ENCODE data around the gene CIROP.

CIROP gene

DNA sequence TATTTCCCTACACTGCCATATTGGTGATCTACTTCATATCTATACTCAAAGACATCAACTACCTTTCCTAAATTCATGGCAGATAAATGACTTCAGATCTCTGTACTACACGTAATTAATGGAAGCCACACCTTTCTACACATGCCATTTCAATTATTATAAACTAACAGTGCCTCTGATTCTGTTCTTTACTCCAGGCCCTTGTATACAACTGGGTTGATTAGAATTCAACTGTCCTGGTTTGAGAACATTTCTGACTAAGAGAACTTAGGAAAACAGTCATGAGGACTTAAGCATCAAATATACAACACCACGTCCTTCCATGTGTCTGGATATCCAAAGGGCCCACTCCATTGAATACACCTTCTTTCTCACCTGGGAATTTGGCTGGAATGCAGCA is 11.7 kb downstream of the CIROP start:
- no peak for DNase-seq

GRCh38 chr14:23091294-23092225 is 13.2 kb downstream of the CIROP start:
- DNase-seq = no peak

GRCh38 chr14:23090254-23090636 is 14.5 kb downstream of the CIROP start:
- no peak for DNase-seq

- DNase-seq = no peak
Observed at GRCh38 chr14:23089498-23090253, 15.1 kb downstream of the CIROP start.

DNA sequence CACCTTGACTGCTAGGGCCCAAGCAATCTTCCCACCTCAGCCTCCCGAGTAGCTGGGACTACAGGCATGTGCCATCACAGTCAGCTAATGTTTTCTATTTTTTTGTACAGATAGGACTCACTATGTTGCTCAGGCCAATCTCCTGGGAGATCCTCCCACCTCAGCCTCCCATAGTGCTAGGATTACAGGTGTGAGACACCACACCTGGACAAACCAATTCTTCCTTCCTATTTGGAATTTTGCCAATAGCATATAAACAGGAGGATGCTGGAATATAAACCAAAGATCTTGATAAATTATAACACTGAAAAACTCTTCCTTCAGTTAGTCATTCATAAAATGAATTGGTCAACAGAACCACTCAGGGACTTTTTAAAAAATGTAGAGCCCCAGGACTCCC is 18.2 kb downstream of the CIROP start:
- no peak for DNase-seq

GRCh38 chr14:23085458-23085857 is 19.3 kb downstream of the CIROP start:
- no peak for DNase-seq

DNA sequence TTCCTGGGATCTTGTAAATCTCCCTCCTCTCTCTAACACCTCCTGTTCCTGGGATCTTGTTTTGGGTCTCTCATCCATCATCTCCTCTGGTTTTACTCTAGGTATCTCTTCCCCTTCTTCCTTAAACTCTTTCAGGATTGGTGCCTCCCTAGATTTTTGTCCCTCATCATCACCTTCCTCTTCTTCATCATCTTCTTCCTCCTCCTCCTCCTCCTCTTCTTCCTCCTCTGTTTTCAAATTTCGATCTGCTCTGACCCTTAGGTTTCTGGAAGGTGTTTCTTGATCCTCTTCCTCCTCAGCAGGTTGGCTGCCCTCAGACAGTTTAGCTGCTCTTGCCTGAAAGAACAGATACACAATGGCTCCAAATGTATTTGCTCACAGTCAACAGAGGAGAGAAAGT is 24.3 kb downstream of the CIROP start:
- DNase-seq = no peak

GRCh38 chr14:23079716-23080115 is 25.1 kb downstream of the CIROP start:
- DNase-seq = no peak

GRCh38 chr14:23078692-23079116 is 26.1 kb downstream of the CIROP start:
- no peak for DNase-seq

GRCh38 chr14:23077962-23078361 is 26.8 kb downstream of the CIROP start:
- no peak for DNase-seq

- no peak for DNase-seq
Observed at GRCh38 chr14:23076785-23077408, 27.9 kb downstream of the CIROP start.

DNA sequence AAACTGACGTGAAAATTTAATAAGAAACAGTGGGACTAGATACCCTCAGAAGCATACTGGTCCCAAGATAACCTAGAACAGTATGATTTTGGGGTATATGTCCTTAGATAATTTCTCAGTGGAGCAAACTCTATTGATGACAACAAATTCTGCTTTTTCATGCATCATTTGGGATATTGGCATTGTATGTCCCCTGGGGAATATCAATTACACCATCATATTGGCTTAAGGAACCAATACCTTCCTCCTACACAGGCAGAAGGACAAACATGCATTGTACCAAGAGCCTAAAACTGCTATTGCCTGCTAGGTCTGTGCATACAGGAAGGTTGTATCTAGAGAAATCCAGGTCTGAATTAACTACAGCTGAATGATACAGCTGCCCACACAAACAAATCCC is 29.9 kb downstream of the CIROP start:
- no peak for DNase-seq

GRCh38 chr14:23071921-23072539 is 32.8 kb downstream of the CIROP start:
- DNase-seq = no peak

GRCh38 chr14:23071244-23071920 is 33.4 kb downstream of the CIROP start:
- no peak for DNase-seq

GRCh38 chr14:23070262-23071129 is 34.3 kb downstream of the CIROP start:
- DNase-seq = no peak

DNA sequence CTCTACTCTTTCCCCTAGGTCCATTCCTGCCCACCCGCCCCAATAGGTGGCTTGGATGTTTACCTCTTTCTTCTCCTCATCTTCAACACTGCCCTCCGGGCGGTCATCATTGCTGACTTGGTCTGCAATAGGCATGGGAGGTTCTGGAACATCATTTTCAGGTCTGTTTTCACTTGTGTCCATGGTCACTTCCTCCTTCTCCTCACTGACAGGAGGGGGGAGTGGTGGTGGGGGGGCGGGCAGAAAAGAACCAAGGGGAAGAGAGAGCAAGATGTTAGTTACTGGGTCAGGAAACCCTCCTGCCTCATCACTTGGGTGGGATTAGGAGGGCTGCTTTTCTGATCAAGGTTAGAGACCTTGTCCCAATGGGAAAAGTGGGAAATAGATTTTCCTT is 35.4 kb downstream of the CIROP start:
- DNase-seq = no peak

DNA sequence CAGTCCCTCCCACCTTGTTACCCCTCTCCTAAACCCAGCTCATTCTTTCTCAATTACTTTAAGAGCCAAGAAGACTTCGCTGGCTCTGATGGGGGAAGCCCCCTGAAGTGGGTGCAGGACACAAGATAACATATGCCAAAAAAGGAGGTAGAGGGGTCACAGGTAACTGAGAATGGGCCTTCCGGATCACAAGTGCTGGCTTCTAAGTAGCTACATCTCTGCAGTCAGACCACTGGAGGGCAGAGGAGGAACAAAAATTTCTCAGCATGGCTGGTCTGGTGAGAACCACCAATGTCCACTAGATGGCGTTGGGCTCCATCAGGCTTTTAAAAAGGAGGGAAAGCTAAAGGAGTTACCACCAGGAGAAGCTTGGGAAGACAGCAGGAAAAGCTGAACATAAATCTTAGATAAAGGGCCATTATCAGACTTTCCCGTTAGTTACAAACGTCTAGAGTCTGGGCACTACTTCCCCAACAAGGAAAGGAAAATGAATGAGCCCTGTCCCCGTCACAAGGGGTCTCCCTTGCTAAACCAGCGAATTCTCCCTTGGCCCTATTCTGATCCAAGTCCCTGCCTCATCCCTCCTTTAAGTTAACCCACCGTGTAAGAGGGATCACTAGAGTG is 35.9 kb downstream of the CIROP start:
- no peak for DNase-seq

DNA sequence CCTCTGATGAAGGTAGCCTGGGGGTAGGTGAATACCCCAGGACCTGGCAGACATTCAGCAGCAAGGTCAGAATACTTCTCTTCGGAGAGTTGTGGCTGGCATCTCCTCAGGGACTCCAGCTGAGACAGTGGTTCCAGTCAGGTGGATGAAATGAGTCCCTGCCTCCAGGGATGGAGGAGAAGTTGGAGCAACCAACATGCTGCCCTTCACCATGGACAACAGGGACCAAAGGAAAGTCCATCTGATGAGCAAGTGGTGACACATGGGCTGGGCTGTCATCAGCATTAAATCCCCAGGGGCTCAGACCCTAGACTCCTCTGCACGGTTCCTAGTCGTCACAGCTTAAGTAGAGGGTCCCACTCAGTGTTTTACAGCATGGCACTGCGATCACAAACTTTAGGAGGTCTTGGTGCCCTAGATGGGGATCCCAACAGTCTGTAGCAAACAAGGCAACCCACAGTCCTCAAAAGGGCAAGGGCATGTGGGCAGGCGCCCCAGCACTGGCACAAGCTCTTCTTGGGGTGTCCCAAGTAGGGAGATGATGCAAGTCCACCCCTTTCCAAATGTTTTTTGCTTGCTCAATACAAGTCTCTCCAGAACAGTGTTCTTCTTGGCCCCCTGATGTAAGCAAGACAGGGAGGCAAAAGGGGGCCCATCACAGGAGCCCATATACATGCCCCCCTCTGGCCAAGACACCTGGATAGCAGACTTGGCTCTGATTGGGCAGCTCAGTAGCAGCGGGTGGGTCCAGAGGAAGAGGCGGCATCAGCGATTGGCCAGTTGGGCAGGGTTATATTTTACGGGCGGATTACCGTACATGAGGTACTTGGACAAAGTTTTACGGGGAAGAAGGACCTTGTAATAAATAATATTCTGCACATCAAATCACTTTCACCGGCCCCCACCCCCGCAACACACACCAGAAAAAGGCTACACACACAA is 36.7 kb downstream of the CIROP start:
- no peak for DNase-seq

DNA sequence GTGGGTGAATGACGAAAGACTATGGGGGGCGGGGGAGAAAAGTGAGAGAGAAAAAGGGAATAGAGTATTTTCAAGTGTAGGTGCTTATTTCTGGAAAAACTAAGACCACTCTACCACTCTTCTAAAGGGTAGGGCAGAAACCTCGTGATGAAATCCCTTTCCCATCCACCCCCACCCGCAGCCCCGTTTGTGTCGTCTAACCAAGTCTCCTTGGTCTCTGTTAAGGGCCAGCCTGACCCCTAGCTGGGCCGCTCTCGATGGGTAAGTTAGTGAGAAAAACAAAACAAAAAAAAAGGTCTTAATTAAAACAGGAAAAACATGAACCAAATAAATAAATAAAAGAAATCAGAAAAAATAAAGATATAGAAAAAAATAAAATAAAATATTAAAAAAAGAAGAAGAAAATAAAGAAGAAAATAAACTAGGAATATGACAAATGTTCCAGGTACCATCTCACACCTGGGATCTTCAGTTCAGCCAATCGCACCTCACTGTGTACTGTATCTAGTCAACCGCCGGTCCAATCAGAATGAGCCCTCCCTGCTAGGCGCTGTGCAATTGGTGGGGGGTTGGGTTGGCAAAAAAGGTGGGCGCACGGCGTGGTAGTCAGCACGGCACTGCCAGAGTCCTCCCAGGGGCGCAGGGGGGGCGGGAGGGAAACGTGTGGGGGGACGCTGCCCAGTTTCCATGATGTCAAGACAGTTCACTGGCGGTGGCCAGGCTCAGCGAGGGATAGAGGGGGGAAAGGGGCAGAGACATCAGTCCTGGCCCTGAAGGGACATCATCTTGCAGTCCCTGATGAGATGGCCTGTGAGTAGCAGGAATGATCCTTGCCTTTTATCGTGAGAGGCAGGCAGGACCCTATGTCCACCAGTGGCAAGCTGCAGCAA is 37.7 kb downstream of the CIROP start:
- no peak for DNase-seq
